IPS-20b (cell line): ENCODE data around the gene HRH4.

Experiments used
- H3K27ac ChIP-seq: one replicate; pipeline ENCODE4 v1.5.1; 2013; ENCODE audit warnings: low read length
- H3K27me3 ChIP-seq: 2 replicates; pipeline ENCODE4 v1.6.1; 2013; ENCODE audit warnings: mild to moderate bottlenecking, low read length, inconsistent platforms; ENCODE audit not compliant: insufficient read depth
- H3K36me3 ChIP-seq: 2 replicates; pipeline ENCODE4 v1.6.1; 2013; ENCODE audit warnings: low read depth, mild to moderate bottlenecking, inconsistent platforms, low read length, moderate library complexity; ENCODE audit not compliant: insufficient read depth
- H3K4me1 ChIP-seq: 2 replicates; pipeline ENCODE4 v1.6.1; 2013; ENCODE audit warnings: mild to moderate bottlenecking, control low read depth, inconsistent platforms, low read length, moderate library complexity; ENCODE audit not compliant: insufficient read depth
- H3K4me3 ChIP-seq: 2 replicates; pipeline ENCODE4 v1.5.1; 2013; ENCODE audit warnings: mild to moderate bottlenecking, low read length, inconsistent platforms
- H3K9ac ChIP-seq: 2 replicates; pipeline ENCODE4 v1.6.1; 2013; ENCODE audit warnings: low read depth, mild to moderate bottlenecking, inconsistent platforms, low read length, moderate library complexity
- H3K9me3 ChIP-seq: 2 replicates; pipeline ENCODE4 v1.6.1; 2013; ENCODE audit warnings: mild to moderate bottlenecking, low read depth, low read length, inconsistent platforms; ENCODE audit not compliant: insufficient read depth

The HRH4 gene

DNA sequence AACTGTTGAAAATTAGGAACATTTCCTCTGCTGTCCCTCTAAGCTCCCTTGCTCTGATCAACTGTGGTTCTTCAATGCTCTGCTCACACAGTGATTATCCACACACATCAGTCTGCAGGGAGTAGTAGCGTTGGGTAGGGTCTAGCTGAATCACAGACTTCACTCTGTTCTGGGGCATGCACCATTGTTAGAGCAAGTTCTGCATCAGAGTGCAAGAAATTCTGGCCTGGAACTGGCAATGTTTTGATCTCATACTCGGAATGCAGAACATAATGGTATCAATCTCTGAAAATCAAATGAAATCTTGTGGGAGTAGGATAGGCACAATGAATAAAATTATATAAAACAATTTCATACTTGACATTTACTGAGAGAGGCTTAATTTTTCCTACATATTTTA, 55.3 kb downstream of the HRH4 start:
- Histone ChIP-seq H3K27me3 (no peaks in the 10 kb centered on the region), H3K36me3 (no peaks in the 10 kb centered on the region), H3K9me3 (no peaks in the 10 kb centered on the region), H3K9ac (no peak overlapping the region), H3K4me3 (no peak overlapping the region), H3K4me1 (no peaks in the 10 kb centered on the region), H3K27ac (no peak overlapping the region)

DNA sequence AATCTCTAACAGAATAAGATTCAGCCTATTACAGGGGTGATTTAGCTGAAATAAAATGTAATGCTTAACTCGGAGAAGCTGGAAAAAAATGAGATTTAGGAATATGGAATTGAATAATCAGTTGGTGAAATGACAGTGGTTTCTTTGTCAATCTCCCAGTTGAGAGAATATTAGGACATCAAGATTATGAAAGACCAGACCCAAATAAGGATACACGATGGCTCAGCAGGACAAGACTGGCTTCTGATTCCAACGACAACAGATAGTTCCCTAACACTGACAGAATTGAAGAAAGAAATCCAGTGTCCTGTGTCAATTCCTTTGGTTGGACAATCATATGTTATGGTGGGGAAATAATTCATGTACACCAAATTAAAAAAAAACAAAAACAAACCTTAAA, 55.8 kb downstream of the HRH4 start:
- no peak overlapping the region for H3K4me3 ChIP-seq
- H3K36me3 ChIP-seq, result no peaks in the 10 kb centered on the region
- H3K27ac ChIP-seq, result no peak overlapping the region
- H3K9ac ChIP-seq, result no peak overlapping the region
- no peaks in the 10 kb centered on the region for H3K9me3 ChIP-seq
- H3K27me3 ChIP-seq, result no peaks in the 10 kb centered on the region
- H3K4me1 ChIP-seq, result no peaks in the 10 kb centered on the region

DNA sequence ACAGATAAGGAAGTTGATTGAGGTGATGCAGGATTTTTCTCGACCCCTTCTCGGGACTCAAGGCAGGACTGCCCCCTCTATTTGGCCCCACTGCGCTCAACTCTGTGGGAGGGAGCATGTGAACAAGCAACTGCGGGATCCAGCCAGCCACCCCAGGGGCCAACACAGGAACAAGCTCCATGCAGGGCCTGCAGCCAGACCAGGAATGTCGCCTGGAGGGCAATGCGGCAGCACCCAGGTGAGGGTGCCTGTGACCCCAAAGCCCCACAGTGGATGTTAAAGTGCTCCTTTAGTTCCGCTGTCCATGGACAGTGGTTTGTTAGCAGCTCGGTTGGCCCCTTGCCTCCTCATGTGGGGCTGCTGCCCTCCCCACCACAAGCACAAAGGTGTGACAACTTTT, 57.1 kb downstream of the HRH4 start:
- no peaks in the 10 kb centered on the region for H3K36me3 ChIP-seq
- H3K27me3 ChIP-seq, result no peaks in the 10 kb centered on the region
- H3K27ac ChIP-seq, result no peak overlapping the region
- no peaks in the 10 kb centered on the region for H3K4me1 ChIP-seq
- no peak overlapping the region for H3K4me3 ChIP-seq
- H3K9ac ChIP-seq, result no peak overlapping the region
- H3K9me3 ChIP-seq, result no peaks in the 10 kb centered on the region

DNA sequence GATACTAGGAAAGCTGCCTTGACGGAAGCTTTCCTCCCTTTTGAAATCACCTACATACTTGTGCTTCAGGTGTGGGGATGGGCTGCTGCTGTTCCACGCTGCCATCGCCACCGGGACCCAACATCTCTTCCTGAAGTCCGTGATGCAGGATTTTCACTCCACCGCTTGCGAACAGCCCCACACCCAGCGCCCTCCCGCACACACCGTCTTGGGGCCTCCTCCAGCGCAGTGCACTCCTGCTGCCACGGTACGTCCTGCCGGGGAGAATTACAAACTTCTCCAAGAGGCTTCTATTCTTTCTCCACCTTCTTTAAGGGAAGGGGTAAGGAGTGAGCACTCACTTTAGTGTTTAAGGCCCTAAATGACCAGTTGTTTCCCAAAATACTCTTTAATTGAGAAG, 58.2 kb downstream of the HRH4 start:
- no peak overlapping the region for H3K27ac ChIP-seq
- no peaks in the 10 kb centered on the region for H3K9me3 ChIP-seq
- no peak overlapping the region for H3K4me3 ChIP-seq
- no peak overlapping the region for H3K9ac ChIP-seq
- no peaks in the 10 kb centered on the region for H3K27me3 ChIP-seq
- H3K4me1 ChIP-seq, result no peaks in the 10 kb centered on the region
- no peaks in the 10 kb centered on the region for H3K36me3 ChIP-seq
